Caki2 (cell line): Measurements from ENCODE around the gene TAPBP. TPM values are rescaled to one million over a fixed set of nuclear protein-coding genes. Genes with fewer than 3 reads are reported as not detected.
"Not testable (repeated sequence)": the region's sequence is repeated elsewhere in the genome, so short reads cannot be mapped to it uniquely, and the experiment has no call there.

Experiments used
- DNase-seq: peaks from one replicate; pipeline ENCODE4 v3.0.0-alpha.2; 2015; ENCODE audit warnings: low read depth
- in situ Hi-C: cut with HindIII; loops from 2 replicates; pipeline ENCODE4 v1.10.0; 2016; ENCODE audit warnings: low sequenced_read_pairs, low pct_unique_long_range_greater_than_20kb, mixed read lengths
- total RNA-seq: library from RNA; depleted of rRNA; stranded (reverse); fragments of >200 nt; shearing (Covaris generic); gene quantifications from 2 replicates; pipeline ENCODE4 v1.2.3, GENCODE V29; 2014; ENCODE audit warnings: low replicate concordance; rRNA removed

The TAPBP gene
- total RNA-seq = 132 and 145 TPM in 2 replicates

- in situ Hi-C loops = no loop called here
- peak; percentile 81 for DNase-seq
Measured at GRCh38 chr6:33313709-33314514, at the start of gene TAPBP. TAPBP (minus strand) TSS chr6:33314078; CDS start chr6:33314041, 37 bp downstream.

GRCh38 chr6:33363486-33363885 is 49.6 kb upstream of the TAPBP start:
- in situ Hi-C loops, DNase-seq: not testable (repeated sequence)

- in situ Hi-C loops = no loop called here
- no peak for DNase-seq
Measured at GRCh38 chr6:33359331-33359730, 45.5 kb upstream of the TAPBP start.

GRCh38 chr6:33357160-33357871 is 43.4 kb upstream of the TAPBP start:
- DNase-seq = peak; percentile 41
- in situ Hi-C loops = not testable (repeated sequence)

- in situ Hi-C loops = no loop called here
Measured at GRCh38 chr6:33356295-33356694, 42.4 kb upstream of the TAPBP start.

GRCh38 chr6:33355860-33356259 is 42.0 kb upstream of the TAPBP start:
- DNase-seq, in situ Hi-C loops: not testable (repeated sequence)

More at GRCh38 chr6:33356295-33356694, 42.4 kb upstream of the TAPBP start:
- no peak for DNase-seq

- DNase-seq = no peak
- in situ Hi-C loops = no loop called here
Measured at GRCh38 chr6:33347816-33348215, 33.9 kb upstream of the TAPBP start.

GRCh38 chr6:33346972-33347371 is 33.1 kb upstream of the TAPBP start:
- DNase-seq, in situ Hi-C loops: not testable (repeated sequence)

GRCh38 chr6:33344701-33345697 is 31.1 kb upstream of the TAPBP start:
- DNase-seq = peak; percentile 76
- in situ Hi-C loops = no loop called here

- in situ Hi-C loops = no loop called here
- no peak for DNase-seq
Measured at GRCh38 chr6:33343953-33344611, 30.2 kb upstream of the TAPBP start.

GRCh38 chr6:33343606-33343952 is 29.7 kb upstream of the TAPBP start:
- in situ Hi-C loops = not testable (repeated sequence)

GRCh38 chr6:33339193-33339592 is 25.3 kb upstream of the TAPBP start:
- in situ Hi-C loops = no loop called here
- DNase-seq = no peak

More at GRCh38 chr6:33343606-33343952, 29.7 kb upstream of the TAPBP start:
- DNase-seq = not testable (repeated sequence)

- in situ Hi-C loops = no loop called here
Measured at GRCh38 chr6:33336495-33336894, 22.6 kb upstream of the TAPBP start.

GRCh38 chr6:33335916-33336315 is 22.0 kb upstream of the TAPBP start:
- in situ Hi-C loops = no loop called here
- no peak for DNase-seq

More at GRCh38 chr6:33336495-33336894, 22.6 kb upstream of the TAPBP start:
- DNase-seq = no peak

- no peak for DNase-seq
- in situ Hi-C loops = no loop called here
Measured at GRCh38 chr6:33333666-33334065, 19.8 kb upstream of the TAPBP start.

- in situ Hi-C loops = no loop called here
- no peak for DNase-seq
Measured at GRCh38 chr6:33330736-33331135, 16.9 kb upstream of the TAPBP start.

GRCh38 chr6:33329058-33329457 is 15.2 kb upstream of the TAPBP start:
- no peak for DNase-seq
- in situ Hi-C loops = no loop called here

- DNase-seq = no peak
- in situ Hi-C loops = no loop called here
Measured at GRCh38 chr6:33324125-33324524, 10.2 kb upstream of the TAPBP start.
